Panc1 (cell line): ENCODE data around the gene OR51B5.

ENCODE experiments used
- POLR2AphosphoS5 ChIP-seq: IDR thresholded peaks from 2 replicates; pipeline ENCODE4 v1.6.1; 2012; ENCODE audit warnings: mild to moderate bottlenecking, low read depth, low read length, moderate library complexity
- TF ChIP-seq, protein P1 (sequence below): fragments of 450-650 bp; IDR thresholded peaks from 2 replicates; pipeline ENCODE4 v1.5.1; 2017; ENCODE audit warnings: mild to moderate bottlenecking
- TF ChIP-seq, protein P2 (sequence below), 2 experiments: IDR thresholded peaks; 2 replicates each; pipeline ENCODE4 v1.6.1; 2011 to 2012; ENCODE audit warnings: low read depth in 2 of 2, control low read depth in 1 of 2, low read length in 1 of 2, mild to moderate bottlenecking in 1 of 2, moderate library complexity in 1 of 2; ENCODE audit not compliant: insufficient read depth in 1 of 2

DNA sequence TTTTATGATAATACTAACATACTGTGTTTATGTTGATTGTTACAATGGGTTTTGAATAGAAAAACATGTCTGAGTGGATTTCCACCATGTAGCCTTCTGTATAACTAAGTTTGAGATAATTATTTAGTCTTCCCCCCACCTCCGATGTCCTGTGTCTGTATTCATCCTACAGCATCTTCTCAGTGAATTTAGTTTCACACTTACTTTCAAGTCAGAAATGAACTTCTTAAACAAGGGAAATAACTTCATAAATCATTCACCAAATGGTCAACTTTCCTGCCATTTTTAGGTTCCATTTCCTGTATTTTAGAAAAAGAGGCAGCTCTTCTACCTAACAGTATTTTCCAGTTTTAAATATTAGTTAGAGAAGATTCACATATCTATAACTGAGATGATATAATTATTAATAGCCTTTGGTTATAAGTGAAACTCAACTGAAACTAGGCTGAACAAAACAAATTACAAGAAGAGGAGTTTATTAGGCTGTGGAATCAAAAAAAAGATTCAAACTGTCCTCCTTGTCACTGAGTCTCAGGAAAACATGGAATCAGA, 3.5 kb downstream of the OR51B5 start:
- TF ChIP-seq, protein P1, sequence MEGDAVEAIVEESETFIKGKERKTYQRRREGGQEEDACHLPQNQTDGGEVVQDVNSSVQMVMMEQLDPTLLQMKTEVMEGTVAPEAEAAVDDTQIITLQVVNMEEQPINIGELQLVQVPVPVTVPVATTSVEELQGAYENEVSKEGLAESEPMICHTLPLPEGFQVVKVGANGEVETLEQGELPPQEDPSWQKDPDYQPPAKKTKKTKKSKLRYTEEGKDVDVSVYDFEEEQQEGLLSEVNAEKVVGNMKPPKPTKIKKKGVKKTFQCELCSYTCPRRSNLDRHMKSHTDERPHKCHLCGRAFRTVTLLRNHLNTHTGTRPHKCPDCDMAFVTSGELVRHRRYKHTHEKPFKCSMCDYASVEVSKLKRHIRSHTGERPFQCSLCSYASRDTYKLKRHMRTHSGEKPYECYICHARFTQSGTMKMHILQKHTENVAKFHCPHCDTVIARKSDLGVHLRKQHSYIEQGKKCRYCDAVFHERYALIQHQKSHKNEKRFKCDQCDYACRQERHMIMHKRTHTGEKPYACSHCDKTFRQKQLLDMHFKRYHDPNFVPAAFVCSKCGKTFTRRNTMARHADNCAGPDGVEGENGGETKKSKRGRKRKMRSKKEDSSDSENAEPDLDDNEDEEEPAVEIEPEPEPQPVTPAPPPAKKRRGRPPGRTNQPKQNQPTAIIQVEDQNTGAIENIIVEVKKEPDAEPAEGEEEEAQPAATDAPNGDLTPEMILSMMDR = no peak
- no peak for TF ChIP-seq POLR2AphosphoS5
- TF ChIP-seq, protein P2, sequence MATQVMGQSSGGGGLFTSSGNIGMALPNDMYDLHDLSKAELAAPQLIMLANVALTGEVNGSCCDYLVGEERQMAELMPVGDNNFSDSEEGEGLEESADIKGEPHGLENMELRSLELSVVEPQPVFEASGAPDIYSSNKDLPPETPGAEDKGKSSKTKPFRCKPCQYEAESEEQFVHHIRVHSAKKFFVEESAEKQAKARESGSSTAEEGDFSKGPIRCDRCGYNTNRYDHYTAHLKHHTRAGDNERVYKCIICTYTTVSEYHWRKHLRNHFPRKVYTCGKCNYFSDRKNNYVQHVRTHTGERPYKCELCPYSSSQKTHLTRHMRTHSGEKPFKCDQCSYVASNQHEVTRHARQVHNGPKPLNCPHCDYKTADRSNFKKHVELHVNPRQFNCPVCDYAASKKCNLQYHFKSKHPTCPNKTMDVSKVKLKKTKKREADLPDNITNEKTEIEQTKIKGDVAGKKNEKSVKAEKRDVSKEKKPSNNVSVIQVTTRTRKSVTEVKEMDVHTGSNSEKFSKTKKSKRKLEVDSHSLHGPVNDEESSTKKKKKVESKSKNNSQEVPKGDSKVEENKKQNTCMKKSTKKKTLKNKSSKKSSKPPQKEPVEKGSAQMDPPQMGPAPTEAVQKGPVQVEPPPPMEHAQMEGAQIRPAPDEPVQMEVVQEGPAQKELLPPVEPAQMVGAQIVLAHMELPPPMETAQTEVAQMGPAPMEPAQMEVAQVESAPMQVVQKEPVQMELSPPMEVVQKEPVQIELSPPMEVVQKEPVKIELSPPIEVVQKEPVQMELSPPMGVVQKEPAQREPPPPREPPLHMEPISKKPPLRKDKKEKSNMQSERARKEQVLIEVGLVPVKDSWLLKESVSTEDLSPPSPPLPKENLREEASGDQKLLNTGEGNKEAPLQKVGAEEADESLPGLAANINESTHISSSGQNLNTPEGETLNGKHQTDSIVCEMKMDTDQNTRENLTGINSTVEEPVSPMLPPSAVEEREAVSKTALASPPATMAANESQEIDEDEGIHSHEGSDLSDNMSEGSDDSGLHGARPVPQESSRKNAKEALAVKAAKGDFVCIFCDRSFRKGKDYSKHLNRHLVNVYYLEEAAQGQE (IDR thresholded peaks at IDR 0.05; ENCODE audit: insufficient read depth in 1 of 2, low read depth in 2 of 2, low read length in 1 of 2) = no peak
